T-helper 1 cell treated with Interleukin-12 subunit alpha and Interleukin-12 subunit beta and Interleukin-4 antibody, amounts not matched to agents 30 ng/mL and 1 ng/mL, for 36 hours (primary cell): ENCODE measurements around the gene CKB. TPM values are rescaled to one million over a fixed set of nuclear protein-coding genes. Genes with fewer than 3 reads are reported as not detected.

Experiments used
- intact Hi-C: fragments of 100-400 bp; cut with micrococcal nuclease; formaldehyde crosslinking; loops from one replicate; pipeline ENCODE4 v1.15.1; 2024
- total RNA-seq: library from RNA; stranded (reverse); gene quantifications from 2 replicates; pipeline ENCODE4 v1.2.3, GENCODE V29; 2022

The CKB gene
- total RNA-seq, 1 donor from 2014 or later = 4.2 TPM

DNA sequence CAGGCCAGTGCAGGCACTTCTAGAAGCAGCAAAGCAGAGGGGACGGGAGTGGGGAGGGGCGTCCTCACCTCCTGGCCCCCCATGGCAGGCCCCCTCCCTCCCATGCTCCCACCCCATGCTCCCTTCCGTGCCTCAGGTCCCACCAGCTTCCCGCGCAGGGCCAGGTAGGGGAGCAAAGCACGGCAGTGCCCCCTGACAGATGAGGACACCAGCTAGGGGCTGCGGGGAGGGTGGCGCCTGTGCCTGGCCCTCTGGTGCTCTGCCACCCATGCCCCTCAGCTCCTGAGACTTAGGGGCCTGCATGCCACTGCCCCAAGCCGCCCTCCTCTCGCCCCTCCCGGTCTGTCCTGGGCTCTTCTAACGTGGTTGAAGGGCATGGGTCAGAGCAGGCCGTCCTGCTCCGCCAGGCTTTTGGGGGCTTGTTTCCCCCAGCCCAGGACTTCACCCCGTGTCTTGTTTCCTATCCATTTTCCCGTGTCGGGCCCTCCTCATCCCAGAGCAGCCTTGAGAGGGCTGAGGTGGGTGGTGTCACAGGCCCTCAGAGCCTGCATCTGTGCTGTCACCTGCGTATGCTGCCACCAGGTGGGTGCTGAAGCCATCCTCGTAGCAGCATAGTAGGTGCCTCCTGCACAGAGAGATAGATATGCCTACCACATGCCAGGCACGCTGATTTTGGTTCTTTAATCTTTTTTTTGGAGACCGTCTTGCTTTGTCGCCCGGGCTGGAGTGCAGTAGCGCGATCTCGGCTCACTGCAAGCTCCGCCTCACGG, 16.6 kb upstream of the CKB start:
- intact Hi-C loops = no loop called here

DNA sequence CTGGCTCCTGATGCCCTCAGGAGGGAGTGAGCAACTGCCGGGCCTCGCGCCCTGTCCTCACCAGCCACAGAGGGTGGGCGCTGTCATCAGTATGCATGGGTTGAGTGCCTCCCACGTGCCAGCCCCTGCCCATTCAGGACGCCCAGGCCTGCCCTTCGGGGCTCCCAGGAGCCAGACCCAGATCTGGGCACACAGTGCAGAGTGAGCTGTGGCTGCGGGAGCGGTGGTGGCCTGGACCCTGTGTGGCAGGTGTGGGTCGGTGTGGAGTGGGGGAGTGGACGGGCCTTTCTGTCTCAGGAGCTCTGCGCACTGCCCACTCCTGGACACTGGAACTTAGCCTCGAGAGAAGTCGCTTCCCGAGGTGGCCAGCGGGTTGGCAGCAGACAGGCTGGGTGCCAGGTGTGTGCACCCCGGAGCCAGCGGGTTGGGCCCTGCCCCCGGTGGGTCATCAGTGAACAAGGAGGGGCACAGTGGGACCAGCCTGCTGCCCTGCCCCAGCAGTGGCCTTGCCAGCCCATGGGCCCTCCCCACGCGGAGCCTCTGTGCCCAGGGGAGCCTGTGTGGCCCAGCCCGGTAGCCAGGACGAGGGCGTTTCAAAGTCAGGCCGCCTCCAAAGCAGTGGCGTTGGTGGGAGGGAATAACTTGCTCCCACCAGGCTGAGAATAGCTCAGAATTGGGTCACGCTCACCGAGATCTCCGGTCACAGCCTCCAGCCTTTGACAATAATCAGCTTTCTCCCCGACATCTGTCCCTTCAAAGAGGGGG, 15.8 kb upstream of the CKB start:
- intact Hi-C loops = no loop called here

DNA sequence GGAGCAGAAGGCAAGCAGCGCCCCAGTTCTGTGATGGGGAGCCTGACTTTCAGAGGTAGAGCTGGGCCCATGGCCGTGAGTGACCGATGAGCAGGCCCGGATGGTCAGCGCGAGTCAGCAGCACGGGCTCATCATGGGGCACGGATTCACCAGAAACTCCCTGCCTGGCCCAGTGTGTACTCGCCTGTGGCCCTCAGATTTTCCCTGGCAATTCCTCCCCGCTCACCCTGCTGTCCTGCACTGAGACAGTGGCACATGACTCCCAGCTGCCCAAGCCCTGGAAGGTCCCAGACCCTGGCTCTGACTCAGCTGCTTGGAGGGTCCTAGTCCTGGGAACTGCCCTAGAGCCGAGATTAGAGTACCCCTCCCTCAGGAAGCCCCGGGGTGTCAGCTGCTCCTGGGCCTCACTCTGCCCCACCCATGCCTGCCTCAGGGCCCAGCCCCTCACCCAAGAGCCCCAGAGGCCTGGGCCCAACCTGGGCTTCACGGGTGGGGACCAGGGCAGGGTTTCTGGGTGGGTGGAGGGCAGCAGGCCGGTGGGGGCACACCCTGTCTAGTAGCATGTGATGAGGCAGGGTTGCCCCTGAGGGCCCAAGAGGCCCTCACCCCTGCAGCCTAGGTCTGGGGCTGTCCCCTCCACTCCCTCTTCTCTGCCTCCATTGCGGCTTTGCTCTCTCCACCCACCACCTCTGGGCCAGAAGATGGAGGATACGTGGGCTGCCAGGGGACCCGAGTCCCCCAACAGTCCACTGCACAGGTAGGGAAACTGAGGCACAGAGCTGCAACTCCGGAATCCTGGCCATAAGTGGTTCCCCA, 14.8 kb upstream of the CKB start:
- intact Hi-C loops = no loop called here

DNA sequence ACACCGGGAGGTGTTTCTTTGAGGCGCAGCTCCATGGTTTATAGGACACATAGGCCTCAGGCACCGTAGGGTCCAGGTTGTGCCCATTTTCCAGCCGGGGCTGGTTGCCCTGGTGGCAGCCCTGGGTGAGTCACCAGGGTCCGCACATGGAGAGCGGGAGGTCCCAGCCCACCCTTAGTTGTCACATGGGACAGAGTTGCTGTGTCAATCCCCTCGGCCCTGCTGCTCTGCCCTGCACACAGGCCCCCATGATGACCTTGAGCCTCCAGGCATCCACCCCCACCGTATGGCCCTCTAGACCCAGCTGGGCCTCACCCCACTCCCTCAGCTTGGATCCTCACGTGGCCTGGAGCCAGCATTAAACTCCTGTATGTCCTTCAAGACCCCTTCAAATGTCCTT, 14.1 kb upstream of the CKB start:
- intact Hi-C loops = no loop called here

DNA sequence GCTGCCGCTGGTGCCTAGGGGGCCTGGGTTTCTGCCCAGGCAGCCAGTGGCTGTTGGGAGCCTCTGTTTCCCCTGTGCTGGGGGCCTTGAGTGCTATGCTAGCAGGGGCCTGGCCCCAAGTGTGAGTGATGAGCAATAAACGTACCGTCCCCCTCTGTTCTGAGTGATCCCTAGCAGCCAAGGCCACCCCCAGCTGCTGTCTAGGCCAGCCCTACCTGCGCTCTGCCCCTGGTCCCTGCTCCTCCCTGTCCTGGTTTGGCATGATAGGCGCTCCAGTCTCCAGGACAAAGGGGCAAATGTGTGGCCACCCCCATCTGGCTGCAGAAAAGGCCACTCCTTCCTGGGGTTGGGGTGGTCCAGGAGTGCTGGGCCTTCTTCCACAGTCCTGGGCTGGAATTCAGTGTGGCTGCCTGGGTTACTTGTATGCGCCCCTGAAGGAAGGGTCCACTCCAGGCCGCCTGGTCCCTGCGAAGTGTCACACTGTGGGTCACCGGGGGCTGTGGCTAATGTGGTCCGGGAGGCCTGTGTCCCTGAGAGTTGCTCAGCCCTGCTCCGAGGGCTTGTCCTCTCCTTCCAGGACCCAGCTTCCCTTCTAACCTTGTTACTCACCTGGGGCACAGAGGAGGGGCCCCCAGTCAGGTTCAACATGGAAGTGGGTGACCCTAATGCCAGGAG, 13.4 kb upstream of the CKB start:
- intact Hi-C loops = no loop called here

DNA sequence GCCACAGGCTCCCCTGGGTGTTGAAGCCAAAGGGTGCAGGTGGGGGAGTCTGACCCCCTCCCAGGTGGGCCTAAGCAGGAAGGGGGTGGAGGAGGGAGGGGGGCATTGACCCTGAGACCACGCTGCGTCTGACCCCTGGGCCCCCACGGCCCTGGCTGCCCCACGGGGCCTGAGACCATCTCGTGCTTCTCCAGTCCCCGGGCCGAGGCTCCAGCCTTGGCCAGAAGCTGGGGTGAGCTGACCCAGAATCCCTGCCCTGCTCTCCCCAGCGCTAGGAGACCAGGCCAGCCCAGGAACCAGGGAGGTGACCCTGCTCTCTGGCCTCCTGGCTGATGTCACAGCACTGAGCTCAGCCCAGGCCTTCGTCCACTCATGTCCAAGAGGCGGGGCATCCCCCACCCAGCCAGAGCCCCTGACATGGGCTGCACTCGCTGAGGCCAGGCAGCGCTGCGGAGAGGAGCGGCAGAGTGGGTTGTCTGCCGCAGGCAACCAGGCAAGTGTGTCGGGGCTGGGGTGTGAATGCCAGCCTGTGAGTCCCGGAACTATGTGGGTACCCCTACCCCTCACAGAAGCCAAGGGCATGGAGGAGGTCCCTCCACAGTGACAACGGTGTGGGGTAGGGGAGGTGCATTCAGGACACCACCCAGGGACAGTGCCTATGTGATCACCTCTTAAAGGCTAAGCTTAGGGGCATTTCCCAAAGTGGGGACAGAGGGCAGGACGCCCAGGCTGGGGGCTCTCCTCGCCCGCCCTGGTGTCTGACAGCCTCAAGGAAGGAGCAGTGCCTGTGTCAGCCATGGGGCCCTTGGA, 12.7 kb upstream of the CKB start:
- intact Hi-C loops = no loop called here

DNA sequence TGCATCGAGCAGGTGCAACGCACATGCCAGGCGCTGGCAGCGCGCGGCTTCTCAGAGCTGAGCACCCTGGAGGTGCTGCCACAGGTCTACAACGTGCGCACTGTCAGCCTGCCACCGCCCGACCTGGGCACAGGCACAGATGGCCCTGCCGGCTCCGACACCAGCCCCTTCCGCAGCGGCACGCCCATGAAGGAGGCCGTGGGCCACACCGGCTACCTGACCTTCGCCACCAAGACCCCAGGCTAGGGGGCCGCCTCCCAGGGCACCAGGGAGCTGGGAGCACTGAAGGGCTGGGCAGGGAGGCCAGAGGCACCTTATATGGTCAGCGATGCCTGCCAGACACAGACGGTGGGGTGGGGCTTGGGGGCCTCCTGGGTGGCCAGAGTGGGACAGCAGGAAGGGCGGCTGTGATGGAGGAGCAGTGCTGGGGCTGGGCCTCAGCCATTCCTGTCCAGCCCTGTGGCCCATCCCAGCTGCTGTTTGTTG, 12.0 kb upstream of the CKB start:
- intact Hi-C loops = no loop called here

DNA sequence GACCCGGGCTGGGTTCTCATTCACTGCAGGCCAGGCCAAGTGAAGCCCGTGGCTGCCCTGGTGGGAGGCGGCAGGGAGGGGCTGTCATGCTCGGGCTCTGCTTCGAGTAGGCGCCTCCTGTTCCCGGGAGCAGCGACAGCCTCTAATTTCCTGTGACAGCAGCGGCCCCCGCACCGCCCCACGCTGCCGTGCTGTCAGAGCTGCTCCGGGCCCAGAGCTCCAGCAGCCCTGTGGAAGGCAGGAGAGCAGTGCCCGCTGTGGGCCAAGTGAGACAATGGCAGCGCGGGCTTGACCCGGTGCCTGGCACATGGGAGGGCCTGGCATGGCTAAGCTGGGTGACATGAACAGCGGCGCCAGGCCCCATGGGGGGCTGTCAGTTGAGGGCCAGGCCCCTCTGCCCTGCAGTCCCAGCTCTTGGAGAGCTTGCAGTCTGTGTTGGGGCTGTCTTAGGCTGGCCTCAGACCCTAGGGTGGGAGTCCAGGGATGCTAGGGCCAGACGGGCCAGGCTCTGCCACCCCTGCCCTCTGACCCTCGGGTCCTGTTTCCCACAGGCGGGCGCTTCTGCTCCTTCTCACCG, 11.5 kb upstream of the CKB start:
- intact Hi-C loops = no loop called here

DNA sequence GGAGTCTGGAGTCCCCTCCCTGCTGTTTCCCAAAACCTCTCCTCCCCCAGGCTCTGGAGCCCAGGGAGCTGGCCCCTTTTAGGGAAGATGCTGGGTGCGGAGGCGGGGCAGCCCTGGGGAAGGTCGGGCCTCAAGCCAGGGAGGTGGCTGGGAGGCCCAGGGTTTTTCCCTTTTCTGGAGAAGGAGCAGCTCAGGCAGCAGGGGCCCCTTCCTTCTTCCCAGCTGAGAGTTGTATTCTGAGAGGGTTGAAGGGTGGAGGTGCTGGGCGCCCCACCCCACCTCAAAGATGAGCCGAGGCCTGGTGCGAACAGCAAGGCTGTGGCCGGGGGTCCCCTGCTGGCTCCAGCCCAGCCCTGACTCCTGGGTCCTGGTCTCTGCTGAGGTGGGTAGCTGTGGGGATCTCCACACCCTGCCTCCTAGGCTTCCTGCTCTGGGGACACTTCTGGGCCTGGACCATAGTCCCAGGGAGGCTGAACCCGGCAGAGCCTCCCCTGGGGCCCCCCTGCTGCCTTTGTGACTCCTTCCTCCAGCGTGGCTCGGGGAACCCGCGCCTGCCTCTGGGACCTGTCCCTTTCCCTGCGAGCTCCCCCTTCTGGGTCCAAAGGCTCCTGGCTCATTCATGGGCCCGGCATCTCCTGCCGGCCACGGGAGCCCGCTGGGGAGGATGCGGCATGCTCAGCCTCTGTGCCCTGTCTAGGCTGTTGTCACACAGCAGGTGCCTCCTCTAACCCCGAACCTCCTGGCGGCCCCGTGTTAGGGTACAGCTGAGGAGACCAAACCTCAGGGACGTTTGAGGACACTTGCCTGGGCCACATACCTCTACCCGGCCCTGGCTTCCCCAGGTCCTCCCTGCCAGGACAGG, 10.7 kb upstream of the CKB start:
- intact Hi-C loops = no loop called here

DNA sequence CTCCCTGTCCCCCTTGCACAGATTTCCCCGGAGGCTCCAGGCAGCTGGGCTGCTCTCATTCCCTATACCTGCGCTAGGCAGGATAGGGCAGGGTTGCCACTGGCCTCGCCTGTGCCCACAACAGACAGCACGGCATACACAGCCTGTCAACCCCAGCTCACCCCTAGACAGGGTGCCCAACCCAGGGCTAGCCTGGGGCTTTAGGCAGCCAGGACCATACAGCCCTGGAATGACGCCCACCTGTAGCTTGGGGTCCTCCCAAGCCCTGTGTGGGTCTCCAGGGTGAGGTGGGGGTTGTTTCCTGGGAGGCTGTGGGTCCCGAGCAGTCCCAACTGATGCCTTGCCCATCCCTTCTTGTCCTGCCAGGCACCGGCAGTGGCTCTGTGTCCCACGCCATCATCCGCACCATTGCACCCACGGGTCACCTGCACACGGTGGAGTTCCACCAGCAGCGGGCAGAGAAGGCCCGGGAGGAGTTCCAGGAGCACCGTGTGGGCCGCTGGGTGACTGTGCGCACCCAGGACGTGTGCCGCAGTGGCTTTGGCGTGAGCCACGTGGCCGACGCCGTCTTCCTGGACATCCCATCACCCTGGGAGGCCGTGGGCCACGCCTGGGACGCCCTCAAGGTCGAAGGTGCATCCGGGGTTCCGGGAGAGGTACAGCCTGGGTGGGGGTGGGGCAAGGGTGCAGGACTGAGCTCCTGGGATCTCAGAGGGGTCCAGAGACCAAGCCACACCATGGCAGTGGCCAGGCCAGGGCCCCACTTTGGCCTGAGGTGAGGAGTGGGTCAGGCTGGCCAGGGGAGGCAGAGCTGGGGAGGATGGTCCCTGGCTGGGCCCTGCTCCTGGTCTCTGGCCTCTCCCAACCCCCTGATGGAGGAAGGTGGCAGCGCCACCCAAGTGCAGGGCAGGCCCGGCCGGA, 9.8 kb upstream of the CKB start:
- intact Hi-C loops = no loop called here

DNA sequence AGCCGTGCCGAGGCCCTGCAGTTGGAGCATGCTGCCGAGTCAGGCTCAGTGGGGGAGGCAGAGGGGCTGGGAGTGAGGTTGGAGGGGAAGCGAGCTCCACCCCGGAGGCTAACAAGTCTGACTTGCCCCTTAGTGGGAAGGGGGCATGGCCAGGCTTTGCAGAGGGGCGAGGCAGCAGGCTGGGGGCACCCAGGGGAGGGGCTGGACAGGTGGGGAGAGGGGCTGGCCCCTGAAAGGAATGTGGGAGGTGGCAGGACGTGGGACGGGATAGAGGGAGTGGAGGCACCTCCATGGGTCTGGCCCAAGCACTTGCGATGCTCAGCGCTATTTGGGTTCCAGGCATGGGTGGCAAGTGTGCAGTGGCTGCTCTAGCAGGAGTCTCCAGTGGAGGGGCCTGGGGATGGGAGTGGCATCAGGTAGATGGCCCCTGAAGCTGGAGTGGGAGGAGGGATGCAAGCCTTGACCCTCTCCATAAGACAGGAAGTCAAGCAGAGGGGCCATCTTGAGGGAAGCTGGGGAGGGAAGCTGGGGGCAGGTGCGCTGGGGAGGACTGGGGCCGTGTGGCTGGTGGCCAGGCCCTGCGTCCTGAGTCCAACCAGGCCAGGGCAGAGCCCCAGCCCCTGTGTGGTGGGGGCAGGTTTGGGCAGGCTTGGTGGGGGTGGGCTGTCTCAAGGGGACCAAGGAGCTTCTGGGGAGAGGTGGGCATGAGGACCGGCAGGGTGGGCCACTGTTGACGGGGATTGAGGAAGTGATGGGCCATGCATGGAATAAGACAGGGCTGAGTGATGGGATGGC, 9.0 kb upstream of the CKB start:
- intact Hi-C loops = no loop called here

DNA sequence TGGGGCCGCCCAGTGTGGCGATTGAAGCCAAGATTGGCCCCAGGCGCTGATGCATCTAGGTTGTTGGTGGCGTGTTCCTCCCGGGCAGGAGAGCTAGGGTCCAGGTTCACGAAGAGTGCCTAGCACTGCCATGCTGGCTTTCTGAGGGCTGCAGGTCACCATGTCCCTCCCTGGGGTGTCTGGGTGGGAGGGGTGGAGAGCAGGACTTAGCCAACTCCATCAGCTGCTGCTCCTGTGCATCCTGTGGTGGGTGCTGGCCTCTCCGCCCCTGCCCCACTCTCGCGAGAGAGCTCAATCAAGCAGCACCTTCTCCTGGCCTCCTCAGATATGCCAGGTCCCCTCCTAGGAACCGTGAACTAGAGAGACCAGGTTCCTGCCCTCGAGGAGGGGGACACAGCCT, 8.2 kb upstream of the CKB start:
- intact Hi-C loops = no loop called here

DNA sequence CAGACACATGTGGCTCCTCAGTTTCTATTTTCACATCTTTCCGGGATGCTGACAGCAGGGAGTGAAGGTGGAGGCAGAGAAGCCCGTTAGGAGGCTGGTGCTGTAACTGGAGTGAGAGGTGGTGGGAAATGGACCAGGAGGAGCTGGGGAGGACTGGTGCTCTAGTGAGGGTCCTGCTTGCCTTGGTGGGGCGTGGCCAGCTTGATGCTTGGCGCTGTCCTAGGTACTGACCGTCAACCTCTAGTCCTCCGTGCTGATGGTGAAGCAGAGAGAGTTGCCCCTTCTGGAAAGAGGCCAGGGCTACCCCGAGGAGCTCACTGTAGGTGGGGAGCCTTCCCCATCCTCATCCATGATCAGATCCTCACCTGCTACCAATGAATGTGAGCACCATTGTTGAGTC, 7.8 kb upstream of the CKB start:
- intact Hi-C loops = no loop called here

DNA sequence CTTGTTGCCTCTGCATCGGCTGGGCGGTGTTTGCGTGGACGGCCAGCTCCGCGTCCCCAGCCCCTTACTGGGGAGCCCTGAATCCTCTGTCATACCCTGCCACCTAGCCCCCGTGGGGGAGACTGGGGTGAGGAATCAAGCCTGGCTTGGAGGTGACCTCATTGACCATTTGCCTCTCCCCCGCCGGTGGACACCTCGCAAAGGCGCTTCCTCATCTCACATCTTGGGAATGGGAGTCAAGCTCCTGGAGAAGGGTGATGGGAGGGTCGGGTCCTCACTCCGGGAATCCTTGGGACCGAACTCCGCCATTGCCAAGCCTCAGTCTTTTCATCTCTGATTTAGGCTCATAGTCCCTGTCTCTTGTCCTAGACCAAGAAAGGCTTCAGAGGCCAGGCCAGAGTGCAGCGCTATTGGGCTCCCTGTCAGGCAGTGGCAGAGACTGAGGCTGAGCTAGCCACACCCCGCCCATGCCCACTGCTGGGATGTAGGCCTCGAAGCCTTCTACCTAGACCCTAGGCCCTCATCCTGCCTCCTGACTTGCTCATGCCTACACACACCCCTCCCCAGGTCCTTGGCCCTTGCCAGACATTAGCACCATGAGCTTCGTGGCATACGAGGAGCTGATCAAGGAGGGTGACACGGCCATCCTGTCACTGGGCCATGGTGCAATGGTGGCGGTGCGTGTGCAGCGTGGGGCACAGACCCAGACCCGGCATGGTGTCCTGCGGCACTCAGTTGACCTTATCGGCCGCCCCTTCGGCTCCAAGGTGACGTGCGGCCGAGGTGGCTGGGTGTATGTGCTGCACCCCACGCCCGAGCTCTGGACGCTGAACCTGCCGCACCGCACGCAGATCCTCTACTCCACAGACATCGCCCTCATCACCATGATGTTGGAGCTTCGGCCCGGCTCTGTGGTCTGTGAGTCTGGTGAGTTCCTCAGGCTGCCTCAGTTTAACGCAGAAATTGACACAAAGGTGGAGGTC, 7.0 kb upstream of the CKB start:
- intact Hi-C loops = loop anchor here (1.0 to 10.0 kb wide), 5 partner anchors 8 to 935 kb away; partner anchors contain the start of genes BAG5, COA8, EIF5 and RCOR1

DNA sequence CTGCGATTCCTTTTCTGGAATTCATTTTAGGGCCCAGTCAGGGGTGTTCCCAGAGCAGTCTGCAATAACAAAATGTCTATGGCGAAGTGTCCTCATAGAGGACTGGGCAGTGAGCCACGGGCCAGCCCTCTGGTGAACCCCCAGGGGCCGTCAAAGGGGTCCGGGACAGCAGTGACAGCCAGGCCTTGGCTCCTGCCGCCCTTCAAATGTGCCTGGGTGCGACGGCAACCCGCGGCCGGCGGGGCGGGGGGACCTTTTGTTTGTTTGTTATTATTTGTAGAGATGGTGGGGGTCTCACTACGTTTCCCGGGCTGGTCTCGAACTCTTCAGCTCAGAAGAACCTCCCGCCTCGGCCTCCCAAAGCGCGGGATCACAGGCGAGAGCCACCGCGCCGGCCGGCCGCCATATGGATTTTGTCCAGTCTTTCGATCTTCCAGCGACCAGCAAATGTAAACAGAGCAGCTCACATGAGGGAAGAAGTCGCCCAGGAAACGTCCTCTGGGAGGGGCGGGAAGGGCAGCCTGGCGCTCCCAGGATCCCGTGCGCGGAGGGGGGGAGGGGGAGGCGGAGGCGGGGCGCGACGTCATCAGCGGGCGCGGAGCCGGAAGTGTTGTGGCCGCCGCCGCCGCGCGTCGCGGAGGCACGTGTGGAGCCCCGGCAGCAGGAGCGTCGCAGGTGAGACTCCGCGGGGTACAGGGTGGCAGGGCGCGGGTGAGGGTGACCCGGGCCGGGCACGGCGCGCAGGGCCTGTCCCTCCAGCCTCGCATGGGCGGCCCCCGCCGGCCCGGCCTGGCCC, 6.2 kb upstream of the CKB start, which contains the start of gene TRMT61A:
TSS of gene TRMT61A (plus strand) at position 610 of the 796 bp plus-strand sequence. CDS start 783 bp downstream, outside the sequence.
- intact Hi-C loops = loop anchor here (1.0 to 10.0 kb wide), 5 partner anchors 7 to 934 kb away; partner anchors contain the start of genes BAG5, COA8, EIF5 and RCOR1
